Gastrocnemius medialis (tissue), 4 donors: ENCODE data around the gene AMPD1. TPM values are rescaled to one million over a fixed set of nuclear protein-coding genes. Genes with fewer than 3 reads are reported as not detected.

Experiments
- ATAC-seq, 2 donors: fragments of 150-250 bp; one replicate each; pipeline ENCODE4 v1.9.1; 2016
- DNase-seq, 2 donors: peaks; one replicate each; pipeline ENCODE4 v3.0.0-alpha.2; 2019
- H3K27ac ChIP-seq, 4 donors: fragments of 200-600 bp; sonication (generic); 1 replicate in 1 of 4; 2 replicates in 3 of 4; pipeline ENCODE4 v1.5.1; 2016 to 2018; ENCODE audit warnings: mild to moderate bottlenecking in 2 of 4, moderate library complexity in 1 of 4
- H3K27me3 ChIP-seq, 3 donors: fragments of 200-600 bp; sonication (generic) in 2 of 3; 1 replicate in 1 of 3; 2 replicates in 2 of 3; pipeline versions ENCODE4 v1.5.1 to v1.6.0; 2016 to 2019; ENCODE audit warnings: mild to moderate bottlenecking in 1 of 3, moderate library complexity in 1 of 3
- H3K36me3 ChIP-seq, 2 donors: fragments of 200-600 bp; sonication (generic) in 1 of 2; one replicate each; pipeline ENCODE4 v1.5.1; 2017 to 2018
- H3K4me1 ChIP-seq, 2 donors: fragments of 200-600 bp; sonication (generic) in 1 of 2; one replicate each; pipeline ENCODE4 v1.5.1; 2016 to 2017; ENCODE audit warnings: mild to moderate bottlenecking in 2 of 2
- H3K4me3 ChIP-seq, 4 donors: fragments of 200-600 bp; sonication (generic) in 3 of 4; 1 replicate in 1 of 4; 2 replicates in 3 of 4; pipeline ENCODE4 v1.5.1; 2016 to 2019; ENCODE audit warnings: mild to moderate bottlenecking in 2 of 4
- H3K9me3 ChIP-seq, 3 donors: fragments of 200-600 bp; sonication (generic) in 2 of 3; 1 replicate in 1 of 3; 2 replicates in 2 of 3; pipeline ENCODE4 v1.5.1; 2016 to 2019
- CTCF ChIP-seq, 5 experiments: fragments of 450-650 bp in 3 of 5; fragments of 200-600 bp in 2 of 5; sonication (generic) in 2 of 5; IDR thresholded peaks in 4 of 5; conservative IDR thresholded peaks in 1 of 5; 1 replicate in 4 of 5; 2 replicates in 1 of 5; pipeline ENCODE4 v1.5.1; 2016 to 2019; ENCODE audit warnings: antibody characterized with exemption in 5 of 5, mild to moderate bottlenecking in 3 of 5, moderate library complexity in 3 of 5
- POLR2A ChIP-seq, 2 donors: fragments of 450-650 bp; IDR thresholded peaks; one replicate each; pipeline ENCODE4 v1.6.1; 2017; ENCODE audit warnings: antibody characterized with exemption in 2 of 2, mild to moderate bottlenecking in 2 of 2, moderate library complexity in 2 of 2
- in situ Hi-C, 4 donors: fragments of 200-750 bp; cut with MboI; loops; one replicate each; pipeline versions ENCODE4 v1.15.0 to v1.8.0; 2017; ENCODE audit warnings: low sequenced_read_pairs in 4 of 4
- intact Hi-C: fragments of 100-400 bp; cut with DNase I; formaldehyde crosslinking; loops from one replicate; pipeline ENCODE4 v1.15.1; 2023; ENCODE audit warnings: low total_unique reads
- total RNA-seq, 4 donors: library from RNA; depleted of rRNA; stranded (reverse); fragments of >200 nt; gene quantifications; one replicate each; pipeline versions ENCODE4 v1.1.0 to v1.2.3, GENCODE V29; 2016

Gene AMPD1
- total RNA-seq, result 10 to 100 TPM; 43.5 to 93.4 (median 68.1) TPM

GRCh38 chr1:114695430-114696058 lies at the start of gene AMPD1:
AMPD1 (minus strand) TSS chr1:114695546; CDS start chr1:114695471, 75 bp downstream.
- intact Hi-C loops, result loop anchor here (10.0 kb wide), 1 partner anchor 1679 kb away; the partner anchor contains the start of gene ATP1A1

GRCh38 chr1:114741963-114742746 lies 46.8 kb upstream of the AMPD1 start:
- ATAC-seq (peak; percentile 43 to 72), DNase-seq (no peak)
- H3K27me3 ChIP-seq, result no peaks in the 10 kb centered on the region
- no peak overlapping the region for H3K4me3 ChIP-seq
- peaks cover 0 to 22% of the 10 kb centered on the region in 2 donors for H3K36me3 ChIP-seq
- intact Hi-C loops, result no loop called here
- peaks cover 80 to 82% of the 10 kb centered on the region in 2 donors for H3K4me1 ChIP-seq
- H3K27ac ChIP-seq, result peak overlapping the region; percentile 97 to 100 (median 98)
- TF ChIP-seq CTCF (IDR thresholded peaks at IDR 0.05 in 4 of 5, conservative IDR thresholded peaks at IDR 0.05 in 1 of 5), result no peak
- no peak for TF ChIP-seq POLR2A (IDR thresholded peaks at IDR 0.05)
- in situ Hi-C loops, result loop anchor here in 2 of 4 donors (10.0 kb wide), 2 partner anchors 47 to 67 kb away; partner anchors contain the start of genes AMPD1 (in 1 of the 2) and DENND2C (in 1 of the 2)
- H3K9me3 ChIP-seq, result no peaks in the 10 kb centered on the region

More at GRCh38 chr1:114695430-114696058, at the start of gene AMPD1:
- Histone ChIP-seq H3K4me1 (peaks cover 24 to 28% of the 10 kb centered on the region in 2 donors), H3K27me3 (no peaks in the 10 kb centered on the region), H3K27ac (peak within 1 kb of the TSS; percentile 88 to 98 (median 91)), H3K4me3 (peak within 1 kb of the TSS; percentile 24 to 60 (median 42)), H3K9me3 (no peaks in the 10 kb centered on the region), H3K36me3 (no peaks in the 10 kb centered on the region)
- no peak for TF ChIP-seq CTCF (IDR thresholded peaks at IDR 0.05 in 4 of 5, conservative IDR thresholded peaks at IDR 0.05 in 1 of 5)
- TF ChIP-seq POLR2A (IDR thresholded peaks at IDR 0.05), result peak in 1 of 2 donors; percentile 73
- in situ Hi-C loops, result loop anchor here in 1 of 4 donors (10.0 kb wide), 1 partner anchor 49 kb away; no protein-coding TSS in a partner anchor
- DNase-seq (no peak), ATAC-seq (peak; percentile 53 to 74)

- H3K9me3 ChIP-seq, result no peaks in the 10 kb centered on the region
- peaks cover 0 to 41% of the 10 kb centered on the region in 2 donors for H3K36me3 ChIP-seq
- DNase-seq (no peak), ATAC-seq (no peak)
- H3K27ac ChIP-seq, result peak overlapping the region; percentile 97 to 100 (median 98)
- no peak for TF ChIP-seq POLR2A (IDR thresholded peaks at IDR 0.05)
- no peak for TF ChIP-seq CTCF (IDR thresholded peaks at IDR 0.05 in 4 of 5, conservative IDR thresholded peaks at IDR 0.05 in 1 of 5)
- intact Hi-C loops (no loop called here), in situ Hi-C loops (loop anchor here in 2 of 4 donors (10.0 kb wide), 2 partner anchors 46 to 66 kb away; partner anchors contain the start of genes AMPD1 (in 1 of the 2) and DENND2C (in 1 of the 2))
- H3K4me1 ChIP-seq, result peaks cover 80 to 81% of the 10 kb centered on the region in 2 donors
- H3K4me3 ChIP-seq, result no peak overlapping the region
- H3K27me3 ChIP-seq, result no peaks in the 10 kb centered on the region
Observed at GRCh38 chr1:114740331-114740730, 45.0 kb upstream of the AMPD1 start.

GRCh38 chr1:114737314-114737849 lies 42.0 kb upstream of the AMPD1 start:
- Histone ChIP-seq H3K27me3 (no peaks in the 10 kb centered on the region), H3K4me3 (no peak overlapping the region), H3K4me1 (peaks cover 61 to 70% of the 10 kb centered on the region in 2 donors), H3K9me3 (no peaks in the 10 kb centered on the region), H3K27ac (peak overlapping the region; percentile 65 to 99 (median 70)), H3K36me3 (peaks cover 0 to 70% of the 10 kb centered on the region in 2 donors)
- in situ Hi-C loops (no loop called here), intact Hi-C loops (no loop called here)
- DNase-seq, result no peak
- ATAC-seq, result no peak
- TF ChIP-seq CTCF (IDR thresholded peaks at IDR 0.05 in 4 of 5, conservative IDR thresholded peaks at IDR 0.05 in 1 of 5) (no peak), POLR2A (IDR thresholded peaks at IDR 0.05) (no peak)
